SJSA1 (cell line): ENCODE results near the gene ANO1. TPM values are rescaled to one million over a fixed set of nuclear protein-coding genes. Genes with fewer than 3 reads are reported as not detected.
"Not testable (repeated sequence)": the region's sequence is repeated elsewhere in the genome, so short reads cannot be mapped to it uniquely, and the experiment has no call there.

Source experiments
- DNase-seq, 2 experiments: peaks; one replicate each; pipeline ENCODE4 v3.0.0-alpha.2; 2015 to 2020; ENCODE audit warnings: low spot score in 2 of 2, low read depth in 1 of 2
- H3K27ac ChIP-seq: fragments of 250-450 bp; sonication (Bioruptor Pico); 2 replicates; pipeline ENCODE4 v1.5.1; 2020; ENCODE audit warnings: mild to moderate bottlenecking, moderate library complexity
- H3K27me3 ChIP-seq: fragments of 250-450 bp; sonication (Bioruptor Pico); replicated peaks from 2 replicates; pipeline ENCODE4 v1.5.1; 2020; ENCODE audit warnings: mild to moderate bottlenecking, moderate library complexity
- H3K36me3 ChIP-seq: fragments of 250-450 bp; sonication (Bioruptor Pico); 2 replicates; pipeline ENCODE4 v1.5.1; 2020; ENCODE audit warnings: mild to moderate bottlenecking
- H3K4me1 ChIP-seq: fragments of 250-450 bp; sonication (Bioruptor Pico); replicated peaks from 2 replicates; pipeline ENCODE4 v1.6.1; 2021; ENCODE audit warnings: mild to moderate bottlenecking
- H3K4me3 ChIP-seq: fragments of 250-450 bp; sonication (Bioruptor Pico); 2 replicates; pipeline ENCODE4 v1.5.1; 2020; ENCODE audit warnings: mild to moderate bottlenecking
- H3K9me3 ChIP-seq: fragments of 250-450 bp; sonication (Bioruptor Pico); replicated peaks from 2 replicates; pipeline ENCODE4 v1.5.1; 2020; ENCODE audit warnings: mild to moderate bottlenecking
- total RNA-seq: library from RNA; depleted of rRNA; stranded (reverse); fragments of >200 nt; shearing (Covaris generic); gene quantifications from 2 replicates; pipeline ENCODE4 v1.2.3, GENCODE V29; 2014; rRNA removed

Gene ANO1
- total RNA-seq = 0.72 and 1.4 TPM in 2 replicates

- no peak within 1 kb of the TSS for H3K27ac ChIP-seq
- DNase-seq = peak in 1 of 2 experiments; percentile 64
- no peaks in the 10 kb centered on the region for H3K36me3 ChIP-seq
- H3K4me3 ChIP-seq = peak within 1 kb of the TSS; percentile 25
- peaks cover 36% of the 10 kb centered on the region for H3K27me3 ChIP-seq
- H3K4me1 ChIP-seq = peaks cover 26% of the 10 kb centered on the region
- H3K9me3 ChIP-seq = no peaks in the 10 kb centered on the region
Observed at GRCh38 chr11:70078095-70078780, at the start of gene ANO1. TSS of gene ANO1 (plus strand) at chr11:70078317. CDS start at chr11:70078607, 290 bp downstream.

GRCh38 chr11:70029115-70029860, 48.8 kb upstream of the ANO1 start:
- H3K36me3 ChIP-seq = no peaks in the 10 kb centered on the region
- peak in 1 of 2 experiments; percentile 51 for DNase-seq
- H3K4me3 ChIP-seq = no peak overlapping the region

GRCh38 chr11:70029861-70030380, 48.2 kb upstream of the ANO1 start:
- Histone ChIP-seq H3K4me3 (no peak overlapping the region), H3K27me3 (0 out of 2 replicates have a peak, but pooled peaks cover 2% of the 10 kb centered on the region), H3K27ac (no peak overlapping the region), H3K4me1 (0 out of 2 replicates have a peak, but pooled peaks cover 3% of the 10 kb centered on the region), H3K36me3 (no peaks in the 10 kb centered on the region), H3K9me3 (peaks cover 5% of the 10 kb centered on the region; the same call in 1 of the 2 replicates)
- DNase-seq = peak in 1 of 2 experiments; percentile 54

More at GRCh38 chr11:70029115-70029860, 48.8 kb upstream of the ANO1 start:
- 0 out of 2 replicates have a peak, but pooled peaks cover 2% of the 10 kb centered on the region for H3K27me3 ChIP-seq
- peaks cover 5% of the 10 kb centered on the region; the same call in 1 of the 2 replicates for H3K9me3 ChIP-seq
- 0 out of 2 replicates have a peak, but pooled peaks cover 3% of the 10 kb centered on the region for H3K4me1 ChIP-seq
- H3K27ac ChIP-seq = no peak overlapping the region

GRCh38 chr11:70030412-70030811, 47.7 kb upstream of the ANO1 start:
- DNase-seq = peak in 1 of 2 experiments; percentile 49
- 0 out of 2 replicates have a peak, but pooled peaks cover 2% of the 10 kb centered on the region for H3K27me3 ChIP-seq
- no peaks in the 10 kb centered on the region for H3K36me3 ChIP-seq
- no peak overlapping the region for H3K27ac ChIP-seq
- H3K4me1 ChIP-seq = no peaks in the 10 kb centered on the region
- peaks cover under 1% of the 10 kb centered on the region; the same call in 1 of the 2 replicates for H3K9me3 ChIP-seq
- no peak overlapping the region for H3K4me3 ChIP-seq

GRCh38 chr11:70031631-70032469, 46.3 kb upstream of the ANO1 start:
- H3K36me3 ChIP-seq = no peaks in the 10 kb centered on the region
- no peak overlapping the region for H3K4me3 ChIP-seq
- DNase-seq = peak in 1 of 2 experiments; percentile 53
- H3K4me1 ChIP-seq = no peaks in the 10 kb centered on the region
- H3K27me3 ChIP-seq = 0 out of 2 replicates have a peak, but pooled peaks cover 2% of the 10 kb centered on the region
- H3K27ac ChIP-seq = no peak overlapping the region
- H3K9me3 ChIP-seq = peaks cover 3% of the 10 kb centered on the region; the same call in 1 of the 2 replicates

GRCh38 chr11:70032470-70032795, 45.7 kb upstream of the ANO1 start:
- Histone ChIP-seq H3K9me3 (peaks cover 5% of the 10 kb centered on the region; the same call in 1 of the 2 replicates), H3K27me3 (0 out of 2 replicates have a peak, but pooled peaks cover 2% of the 10 kb centered on the region), H3K36me3 (no peaks in the 10 kb centered on the region), H3K27ac (no peak overlapping the region), H3K4me3 (no peak overlapping the region), H3K4me1 (no peaks in the 10 kb centered on the region)
- no peak for DNase-seq

GRCh38 chr11:70032943-70033710, 45.0 kb upstream of the ANO1 start:
- Histone ChIP-seq H3K4me3 (no peak overlapping the region), H3K9me3 (peaks cover 10% of the 10 kb centered on the region; the same call in 1 of the 2 replicates), H3K27me3 (0 out of 2 replicates have a peak, but pooled peaks cover 2% of the 10 kb centered on the region), H3K4me1 (no peaks in the 10 kb centered on the region), H3K36me3 (no peaks in the 10 kb centered on the region), H3K27ac (no peak overlapping the region)
- peak in 1 of 2 experiments; percentile 46 for DNase-seq

GRCh38 chr11:70033711-70034070, 44.4 kb upstream of the ANO1 start:
- DNase-seq = no peak
- Histone ChIP-seq H3K36me3 (no peaks in the 10 kb centered on the region), H3K4me3 (no peak overlapping the region), H3K9me3 (peaks cover 15% of the 10 kb centered on the region), H3K27ac (no peak overlapping the region), H3K27me3 (0 out of 2 replicates have a peak, but pooled peaks cover 2% of the 10 kb centered on the region), H3K4me1 (no peaks in the 10 kb centered on the region)

- Histone ChIP-seq H3K4me3 (no peak overlapping the region), H3K4me1 (no peaks in the 10 kb centered on the region), H3K27me3 (0 out of 2 replicates have a peak, but pooled peaks cover 2% of the 10 kb centered on the region), H3K36me3 (no peaks in the 10 kb centered on the region), H3K27ac (no peak overlapping the region), H3K9me3 (peaks cover 20% of the 10 kb centered on the region)
- peak in 1 of 2 experiments; percentile 46 for DNase-seq
Observed at GRCh38 chr11:70034740-70035365, 43.3 kb upstream of the ANO1 start.

- not testable (repeated sequence) for DNase-seq
Observed at GRCh38 chr11:70035665-70036064, 42.5 kb upstream of the ANO1 start.

GRCh38 chr11:70036971-70037882, 40.9 kb upstream of the ANO1 start:
- peaks cover 8% of the 10 kb centered on the region; the same call in 1 of the 2 replicates for H3K27me3 ChIP-seq
- no peak overlapping the region for H3K4me3 ChIP-seq
- peaks cover 30% of the 10 kb centered on the region for H3K9me3 ChIP-seq
- H3K27ac ChIP-seq = no peak overlapping the region
- DNase-seq = peak in 1 of 2 experiments; percentile 49
- H3K4me1 ChIP-seq = no peaks in the 10 kb centered on the region
- H3K36me3 ChIP-seq = no peaks in the 10 kb centered on the region

More at GRCh38 chr11:70035665-70036064, 42.5 kb upstream of the ANO1 start:
- H3K36me3 ChIP-seq, H3K4me1 ChIP-seq, H3K27ac ChIP-seq, H3K4me3 ChIP-seq, H3K27me3 ChIP-seq: not testable (repeated sequence)
- peaks cover 22% of the 10 kb centered on the region for H3K9me3 ChIP-seq
